Tibial nerve (tissue), 4 donors: ENCODE measurements around the gene APRT. TPM values are rescaled to one million over a fixed set of nuclear protein-coding genes. Genes with fewer than 3 reads are reported as not detected.
A peak's percentile ranks its signal among the peaks of the same experiment; 100 is the strongest.

Experiments used
- DNase-seq, 2 donors: peaks; one replicate each; pipeline ENCODE4 v3.0.0-alpha.2; 2019; ENCODE audit warnings: low spot score in 2 of 2
- H3K27ac ChIP-seq, 4 donors: fragments of 200-600 bp; sonication (generic) in 3 of 4; one replicate each; pipeline ENCODE4 v1.5.1; 2017 to 2019; ENCODE audit warnings: mild to moderate bottlenecking in 1 of 4
- H3K27me3 ChIP-seq, 2 donors: fragments of 200-600 bp; sonication (generic) in 1 of 2; one replicate each; pipeline versions ENCODE4 v1.5.1 to v1.6.0; 2017 to 2019
- H3K36me3 ChIP-seq, 3 donors: fragments of 200-600 bp; sonication (generic); one replicate each; pipeline ENCODE4 v1.5.1; 2018 to 2019
- H3K4me1 ChIP-seq, 4 donors: fragments of 200-600 bp; sonication (generic) in 3 of 4; one replicate each; pipeline ENCODE4 v1.5.1; 2017 to 2019
- H3K4me3 ChIP-seq, 4 donors: fragments of 200-600 bp; sonication (generic) in 3 of 4; one replicate each; pipeline ENCODE4 v1.5.1; 2017 to 2019; ENCODE audit warnings: mild to moderate bottlenecking in 1 of 4, moderate library complexity in 1 of 4
- H3K9me3 ChIP-seq, 4 donors: fragments of 200-600 bp; sonication (generic) in 3 of 4; one replicate each; pipeline ENCODE4 v1.5.1; 2017 to 2019
- EP300 ChIP-seq, 2 donors: sonication (generic); formaldehyde crosslinking; IDR thresholded peaks; one replicate each; pipeline ENCODE4 v1.6.1; 2017; ENCODE audit warnings: antibody characterized with exemption in 2 of 2, mild to moderate bottlenecking in 1 of 2
- POLR2A ChIP-seq, 2 donors: fragments of 450-650 bp; IDR thresholded peaks; one replicate each; pipeline ENCODE4 v1.6.1; 2017; ENCODE audit warnings: antibody characterized with exemption in 2 of 2, mild to moderate bottlenecking in 2 of 2, moderate library complexity in 2 of 2
- WGBS, 2 donors: methylation state at CpG; one replicate each; pipeline ENCODE4 v1.1.5; 2018; 5-methylcytosine and 5-hydroxymethylcytosine counted together
- total RNA-seq, 4 donors: library from RNA; depleted of rRNA; stranded (reverse); fragments of >200 nt; gene quantifications; one replicate each; pipeline ENCODE4 v1.1.0, GENCODE V29; 2016
- TF ChIP-seq, protein P1 (sequence below), 5 experiments: fragments of 200-600 bp in 3 of 5; fragments of 450-650 bp in 2 of 5; sonication (generic) in 3 of 5; IDR thresholded peaks; one replicate each; pipeline ENCODE4 v1.5.1; 2016 to 2019; ENCODE audit warnings: antibody characterized with exemption in 5 of 5, mild to moderate bottlenecking in 3 of 5, moderate library complexity in 2 of 5

The APRT gene
- total RNA-seq, 4 donors from 2014 or later: 83.4 to 157 (median 106) TPM

DNA sequence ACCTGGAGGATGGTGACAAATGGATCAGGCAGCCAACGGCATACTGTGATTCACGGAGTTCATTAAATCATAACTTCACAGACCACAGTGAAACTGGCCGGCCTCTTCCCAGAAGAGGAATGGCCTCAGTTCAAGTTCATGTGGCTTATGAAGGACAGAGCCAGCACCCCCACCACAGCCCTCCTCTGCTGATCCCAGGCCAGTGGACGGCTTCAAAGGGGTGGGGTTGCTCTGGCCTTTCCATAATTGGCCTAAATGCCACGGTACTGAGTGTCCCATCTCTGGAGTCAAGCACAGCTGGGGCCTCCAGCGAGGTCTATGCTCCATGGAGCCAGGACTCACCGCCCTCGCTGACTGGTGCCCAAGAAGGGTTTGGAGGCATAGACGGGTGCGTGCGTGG is 23.7 kb upstream of the APRT start:
- WGBS, 2 donors: 77 to 86% methylated on average over 11 of the region's 11 CpGs
- Histone ChIP-seq H3K27me3 (no peaks in the 10 kb centered on the region), H3K36me3 (peaks cover 0 to 76% (median 10%) of the 10 kb centered on the region in 3 donors), H3K4me1 (no peaks in the 10 kb centered on the region), H3K4me3 (no peak overlapping the region), H3K27ac (no peak overlapping the region), H3K9me3 (no peaks in the 10 kb centered on the region)
- DNase-seq: peak in 1 of 2 donors; percentile 16
- TF ChIP-seq, protein P1, sequence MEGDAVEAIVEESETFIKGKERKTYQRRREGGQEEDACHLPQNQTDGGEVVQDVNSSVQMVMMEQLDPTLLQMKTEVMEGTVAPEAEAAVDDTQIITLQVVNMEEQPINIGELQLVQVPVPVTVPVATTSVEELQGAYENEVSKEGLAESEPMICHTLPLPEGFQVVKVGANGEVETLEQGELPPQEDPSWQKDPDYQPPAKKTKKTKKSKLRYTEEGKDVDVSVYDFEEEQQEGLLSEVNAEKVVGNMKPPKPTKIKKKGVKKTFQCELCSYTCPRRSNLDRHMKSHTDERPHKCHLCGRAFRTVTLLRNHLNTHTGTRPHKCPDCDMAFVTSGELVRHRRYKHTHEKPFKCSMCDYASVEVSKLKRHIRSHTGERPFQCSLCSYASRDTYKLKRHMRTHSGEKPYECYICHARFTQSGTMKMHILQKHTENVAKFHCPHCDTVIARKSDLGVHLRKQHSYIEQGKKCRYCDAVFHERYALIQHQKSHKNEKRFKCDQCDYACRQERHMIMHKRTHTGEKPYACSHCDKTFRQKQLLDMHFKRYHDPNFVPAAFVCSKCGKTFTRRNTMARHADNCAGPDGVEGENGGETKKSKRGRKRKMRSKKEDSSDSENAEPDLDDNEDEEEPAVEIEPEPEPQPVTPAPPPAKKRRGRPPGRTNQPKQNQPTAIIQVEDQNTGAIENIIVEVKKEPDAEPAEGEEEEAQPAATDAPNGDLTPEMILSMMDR (IDR thresholded peaks at IDR 0.05): no peak
- no peak for TF ChIP-seq POLR2A (IDR thresholded peaks at IDR 0.05)
- peak in 1 of 2 donors; percentile 12 for TF ChIP-seq EP300 (IDR thresholded peaks at IDR 0.05)

DNA sequence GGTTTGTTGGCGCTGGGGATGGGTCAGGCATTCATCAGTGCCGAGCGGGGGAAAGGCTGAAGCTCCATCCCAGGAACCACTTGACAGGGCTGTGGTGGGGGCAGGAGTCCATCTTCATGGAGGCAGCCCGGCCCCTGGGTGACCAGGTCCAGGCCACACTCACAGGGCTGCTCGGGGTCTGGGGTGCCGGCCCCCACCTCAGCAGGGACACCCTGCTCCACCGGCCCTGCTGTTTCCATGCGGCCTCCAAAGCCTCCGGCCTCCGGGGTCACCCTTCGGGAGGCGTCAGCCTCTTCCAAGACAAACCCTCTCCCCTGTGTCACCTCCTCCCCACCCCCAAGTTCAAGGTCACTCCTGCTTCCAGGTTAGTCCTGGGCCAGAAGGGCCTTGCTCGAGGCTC is 22.9 kb upstream of the APRT start:
- H3K9me3 ChIP-seq: no peaks in the 10 kb centered on the region
- no peak for DNase-seq
- 88 to 92% methylated on average over 9 to 13 of the region's 13 CpGs for WGBS, 2 donors
- H3K27ac ChIP-seq: peak overlapping the region in 1 of 4 donors; percentile 29
- no peaks in the 10 kb centered on the region for H3K4me1 ChIP-seq
- no peak overlapping the region for H3K4me3 ChIP-seq
- no peaks in the 10 kb centered on the region for H3K27me3 ChIP-seq
- peaks cover 0 to 74% (median 5%) of the 10 kb centered on the region in 3 donors for H3K36me3 ChIP-seq
- no peak for TF ChIP-seq POLR2A (IDR thresholded peaks at IDR 0.05)
- TF ChIP-seq, protein P1 (IDR thresholded peaks at IDR 0.05): no peak
- no peak for TF ChIP-seq EP300 (IDR thresholded peaks at IDR 0.05)

DNA sequence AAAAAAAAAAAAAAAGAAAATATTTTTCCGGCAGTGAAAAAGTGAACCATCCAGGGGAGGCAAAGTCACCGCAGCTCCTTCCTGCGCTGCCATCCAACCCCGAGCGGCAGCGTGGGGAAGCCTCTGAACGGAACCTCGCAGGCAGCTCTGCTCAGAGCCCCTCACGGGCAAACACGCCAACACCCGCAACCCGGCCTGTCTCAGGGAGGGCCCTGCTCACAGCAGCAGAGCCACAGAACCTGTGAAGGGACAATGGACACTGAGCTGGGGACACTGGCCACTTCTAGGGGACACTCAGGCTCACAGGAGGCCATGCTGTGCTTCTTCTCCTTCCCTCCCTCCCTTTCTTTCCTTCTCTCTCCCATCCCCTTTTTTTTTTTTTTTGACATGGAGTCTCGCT is 21.4 kb upstream of the APRT start:
- TF ChIP-seq, protein P1 (IDR thresholded peaks at IDR 0.05): no peak
- TF ChIP-seq EP300 (IDR thresholded peaks at IDR 0.05) (no peak), POLR2A (IDR thresholded peaks at IDR 0.05) (no peak)
- Histone ChIP-seq H3K4me3 (no peak overlapping the region), H3K36me3 (peaks cover 0 to 74% (median 0%) of the 10 kb centered on the region in 3 donors), H3K4me1 (no peaks in the 10 kb centered on the region), H3K27ac (no peak overlapping the region), H3K9me3 (no peaks in the 10 kb centered on the region), H3K27me3 (no peaks in the 10 kb centered on the region)
- DNase-seq: no peak
- WGBS, 2 donors: 86 to 94% methylated on average over 13 of the region's 13 CpGs

DNA sequence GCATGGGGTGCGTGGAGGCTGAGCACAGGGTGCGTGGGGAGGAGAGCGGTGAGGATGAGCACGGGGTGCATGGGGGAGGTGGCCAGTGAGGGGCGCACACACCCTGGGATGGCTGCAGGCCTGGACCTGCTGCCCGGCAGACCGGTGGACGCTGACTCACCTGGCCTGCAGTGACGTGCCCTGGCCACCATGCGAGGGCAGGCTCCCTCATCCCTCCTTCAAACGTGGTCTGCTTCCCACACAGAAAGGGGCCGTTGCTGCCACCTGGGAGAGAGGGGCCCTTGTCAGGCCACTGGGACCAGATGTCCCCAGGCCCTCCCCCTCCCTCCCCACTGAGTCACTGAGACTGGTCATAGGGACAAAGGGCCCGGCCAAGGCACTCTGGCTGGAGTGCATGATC is 20.1 kb upstream of the APRT start:
- DNase-seq: no peak
- 64 to 75% methylated on average over 13 of the region's 13 CpGs for WGBS, 2 donors
- no peaks in the 10 kb centered on the region for H3K27me3 ChIP-seq
- peaks cover 0 to 76% (median 0%) of the 10 kb centered on the region in 3 donors for H3K36me3 ChIP-seq
- no peak overlapping the region for H3K27ac ChIP-seq
- H3K9me3 ChIP-seq: no peaks in the 10 kb centered on the region
- no peaks in the 10 kb centered on the region for H3K4me1 ChIP-seq
- TF ChIP-seq, protein P1 (IDR thresholded peaks at IDR 0.05): no peak
- no peak for TF ChIP-seq EP300 (IDR thresholded peaks at IDR 0.05)
- no peak for TF ChIP-seq POLR2A (IDR thresholded peaks at IDR 0.05)
- H3K4me3 ChIP-seq: no peak overlapping the region

DNA sequence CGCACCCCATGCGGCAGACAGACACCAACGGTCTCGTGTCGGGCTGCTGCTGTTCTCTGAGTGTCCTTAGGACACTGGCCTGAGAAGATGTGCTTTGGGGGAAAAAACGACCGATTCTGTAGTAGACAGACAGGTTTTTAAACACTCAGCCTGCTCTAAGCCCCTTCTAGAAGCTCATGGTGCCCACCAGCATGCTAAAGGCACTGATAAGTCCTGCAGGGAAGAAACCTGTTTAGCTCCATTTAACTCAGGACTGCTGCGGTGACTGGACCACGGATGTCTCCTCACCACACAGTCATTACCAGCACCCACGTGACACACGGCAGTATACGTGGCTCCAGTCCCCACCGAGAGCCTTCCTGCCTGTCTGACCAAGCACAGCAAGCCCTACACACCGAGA is 19.1 kb upstream of the APRT start:
- no peak overlapping the region for H3K4me3 ChIP-seq
- DNase-seq: no peak
- H3K9me3 ChIP-seq: no peaks in the 10 kb centered on the region
- WGBS, 2 donors: 90 to 93% methylated on average over 13 to 14 of the region's 14 CpGs
- H3K27ac ChIP-seq: peak overlapping the region in 1 of 4 donors; percentile 23
- no peaks in the 10 kb centered on the region for H3K27me3 ChIP-seq
- TF ChIP-seq, protein P1 (IDR thresholded peaks at IDR 0.05): no peak
- TF ChIP-seq EP300 (IDR thresholded peaks at IDR 0.05): no peak
- no peak for TF ChIP-seq POLR2A (IDR thresholded peaks at IDR 0.05)
- H3K4me1 ChIP-seq: no peaks in the 10 kb centered on the region
- peaks cover 0 to 80% (median 0%) of the 10 kb centered on the region in 3 donors for H3K36me3 ChIP-seq
